Uterus (tissue), 2 donors: ENCODE data around the gene BRCA2.

ENCODE experiments used
- CTCF ChIP-seq, 4 experiments: fragments of 200-600 bp in 2 of 4; fragments of 450-650 bp in 2 of 4; sonication (generic) in 2 of 4; IDR thresholded peaks; one replicate each; pipeline ENCODE4 v1.5.1; 2016 to 2019; ENCODE audit warnings: antibody characterized with exemption in 4 of 4, mild to moderate bottlenecking in 2 of 4, moderate library complexity in 1 of 4
- POLR2A ChIP-seq, 2 donors: fragments of 450-650 bp; IDR thresholded peaks; one replicate each; pipeline ENCODE4 v1.6.1; 2016; ENCODE audit warnings: antibody characterized with exemption in 2 of 2, mild to moderate bottlenecking in 1 of 2, moderate library complexity in 1 of 2

GRCh38 chr13:32297206-32297605, 18.1 kb upstream of the BRCA2 start:
- no peak for TF ChIP-seq CTCF (IDR thresholded peaks at IDR 0.05)
- no peak for TF ChIP-seq POLR2A (IDR thresholded peaks at IDR 0.05)
